ENCODE data around the gene RALY.

RALY gene

DNA sequence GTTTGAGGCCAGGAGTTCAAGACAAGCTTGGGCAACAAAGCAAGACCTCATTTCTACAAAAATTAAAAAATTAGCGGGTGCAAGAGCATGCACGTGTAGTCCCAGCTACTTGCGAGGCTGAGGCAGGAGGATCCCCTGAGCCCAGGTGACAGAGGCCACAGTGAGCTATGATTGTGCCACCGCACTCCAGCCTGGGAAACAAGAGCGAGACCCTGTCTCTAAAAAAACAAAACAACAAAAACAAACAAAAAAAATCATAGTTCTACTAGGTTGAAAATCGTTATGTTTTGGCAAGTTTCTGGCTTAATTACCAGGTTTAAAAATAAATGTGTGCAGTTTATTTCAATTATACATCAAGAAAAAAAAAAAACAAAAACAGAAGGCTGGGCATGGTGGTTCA lies 115.7 kb downstream of the RALY start:
- no peak overlapping the region for H3K4me3 ChIP-seq (ENCODE audit: low read depth, low read length)
- TF ChIP-seq, protein P1, sequence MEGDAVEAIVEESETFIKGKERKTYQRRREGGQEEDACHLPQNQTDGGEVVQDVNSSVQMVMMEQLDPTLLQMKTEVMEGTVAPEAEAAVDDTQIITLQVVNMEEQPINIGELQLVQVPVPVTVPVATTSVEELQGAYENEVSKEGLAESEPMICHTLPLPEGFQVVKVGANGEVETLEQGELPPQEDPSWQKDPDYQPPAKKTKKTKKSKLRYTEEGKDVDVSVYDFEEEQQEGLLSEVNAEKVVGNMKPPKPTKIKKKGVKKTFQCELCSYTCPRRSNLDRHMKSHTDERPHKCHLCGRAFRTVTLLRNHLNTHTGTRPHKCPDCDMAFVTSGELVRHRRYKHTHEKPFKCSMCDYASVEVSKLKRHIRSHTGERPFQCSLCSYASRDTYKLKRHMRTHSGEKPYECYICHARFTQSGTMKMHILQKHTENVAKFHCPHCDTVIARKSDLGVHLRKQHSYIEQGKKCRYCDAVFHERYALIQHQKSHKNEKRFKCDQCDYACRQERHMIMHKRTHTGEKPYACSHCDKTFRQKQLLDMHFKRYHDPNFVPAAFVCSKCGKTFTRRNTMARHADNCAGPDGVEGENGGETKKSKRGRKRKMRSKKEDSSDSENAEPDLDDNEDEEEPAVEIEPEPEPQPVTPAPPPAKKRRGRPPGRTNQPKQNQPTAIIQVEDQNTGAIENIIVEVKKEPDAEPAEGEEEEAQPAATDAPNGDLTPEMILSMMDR (conservative IDR thresholded peaks at IDR 0.05; ENCODE audit: low read depth, low read length) = no peak
- no peak for DNase-seq (ENCODE audit: low read depth)

DNA sequence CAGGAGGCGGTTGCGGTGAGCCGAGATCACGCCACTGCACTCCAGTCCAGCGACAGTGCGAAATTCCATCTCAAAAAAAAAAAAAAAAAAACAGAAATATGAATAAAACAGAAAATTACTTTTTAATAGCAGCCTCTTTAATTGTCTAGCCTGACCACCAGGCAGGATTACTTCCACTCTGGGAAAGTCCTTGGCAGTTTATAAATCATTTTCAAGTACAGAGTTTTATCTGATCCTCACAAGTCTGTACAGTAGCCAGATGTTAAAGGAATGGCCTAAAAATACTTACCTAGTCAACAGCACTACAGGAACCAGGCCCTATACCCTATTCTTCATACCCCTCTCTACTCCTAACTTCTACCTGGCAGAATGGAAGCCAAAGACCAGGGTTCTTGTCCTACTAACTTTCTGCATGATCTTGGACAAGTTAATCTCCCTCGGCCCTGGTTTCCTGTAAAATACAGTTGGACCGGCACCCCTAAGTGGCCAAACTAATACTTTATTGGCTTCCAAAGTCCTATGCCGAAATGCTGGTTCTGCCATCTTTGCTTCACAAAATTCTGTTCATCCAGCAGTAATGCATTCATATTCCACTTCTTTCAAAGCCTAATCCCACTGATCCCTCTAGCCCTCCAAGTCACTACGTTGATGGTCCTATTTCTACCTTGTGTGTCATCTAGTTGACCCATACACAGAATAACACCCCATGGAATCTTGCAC lies 116.5 kb downstream of the RALY start:
- TF ChIP-seq, protein P1 (conservative IDR thresholded peaks at IDR 0.05; ENCODE audit: low read depth, low read length) = no peak
- peak overlapping the region; percentile 91 for H3K4me3 ChIP-seq (ENCODE audit: low read depth, low read length)
- no peak for DNase-seq (ENCODE audit: low read depth)

DNA sequence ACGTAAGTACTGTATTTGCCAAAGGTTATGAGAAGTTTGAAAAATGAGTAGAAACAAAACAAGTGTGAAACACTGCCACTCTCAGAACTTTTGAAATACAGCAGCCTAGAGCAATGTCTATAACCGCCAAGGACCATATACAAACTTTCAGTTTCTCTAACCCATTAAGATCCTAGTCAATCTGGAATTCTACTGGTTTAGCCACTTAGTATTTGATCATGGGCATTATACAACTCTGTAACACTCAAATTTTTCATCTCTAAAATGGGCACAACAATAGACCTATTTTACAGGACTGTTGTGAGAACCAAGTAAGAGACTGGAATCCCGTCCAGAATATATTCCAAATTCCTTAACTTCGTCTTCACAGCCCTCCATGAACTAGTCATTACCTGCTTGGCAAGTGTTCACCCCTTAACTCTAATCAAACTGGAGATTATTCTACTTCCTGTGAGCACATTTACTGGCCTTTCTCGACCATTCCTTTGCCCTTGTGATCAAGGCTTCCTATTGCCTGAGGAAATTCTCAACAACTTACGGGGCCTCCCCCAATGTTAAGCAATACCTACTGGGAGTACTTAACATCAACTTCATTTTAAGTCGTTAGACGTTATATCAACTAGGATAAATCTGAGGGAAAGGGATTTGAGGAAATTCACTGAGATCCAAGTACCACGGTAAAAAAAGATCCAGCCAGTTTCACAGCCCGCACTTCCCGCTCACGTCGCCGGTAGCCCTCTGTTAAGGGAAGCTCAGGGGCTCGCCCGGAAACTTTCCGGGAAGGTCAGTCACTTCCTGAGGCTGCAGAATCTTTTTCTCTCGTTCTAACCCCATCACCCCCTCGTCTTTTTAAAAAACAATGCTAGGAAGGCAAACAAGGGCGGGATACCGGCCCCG lies 117.3 kb downstream of the RALY start:
- DNase-seq (ENCODE audit: low read depth) = peak; percentile 89
- TF ChIP-seq, protein P1 (conservative IDR thresholded peaks at IDR 0.05; ENCODE audit: low read depth, low read length) = peak; percentile 14
- peak overlapping the region; percentile 91 for H3K4me3 ChIP-seq (ENCODE audit: low read depth, low read length)

DNA sequence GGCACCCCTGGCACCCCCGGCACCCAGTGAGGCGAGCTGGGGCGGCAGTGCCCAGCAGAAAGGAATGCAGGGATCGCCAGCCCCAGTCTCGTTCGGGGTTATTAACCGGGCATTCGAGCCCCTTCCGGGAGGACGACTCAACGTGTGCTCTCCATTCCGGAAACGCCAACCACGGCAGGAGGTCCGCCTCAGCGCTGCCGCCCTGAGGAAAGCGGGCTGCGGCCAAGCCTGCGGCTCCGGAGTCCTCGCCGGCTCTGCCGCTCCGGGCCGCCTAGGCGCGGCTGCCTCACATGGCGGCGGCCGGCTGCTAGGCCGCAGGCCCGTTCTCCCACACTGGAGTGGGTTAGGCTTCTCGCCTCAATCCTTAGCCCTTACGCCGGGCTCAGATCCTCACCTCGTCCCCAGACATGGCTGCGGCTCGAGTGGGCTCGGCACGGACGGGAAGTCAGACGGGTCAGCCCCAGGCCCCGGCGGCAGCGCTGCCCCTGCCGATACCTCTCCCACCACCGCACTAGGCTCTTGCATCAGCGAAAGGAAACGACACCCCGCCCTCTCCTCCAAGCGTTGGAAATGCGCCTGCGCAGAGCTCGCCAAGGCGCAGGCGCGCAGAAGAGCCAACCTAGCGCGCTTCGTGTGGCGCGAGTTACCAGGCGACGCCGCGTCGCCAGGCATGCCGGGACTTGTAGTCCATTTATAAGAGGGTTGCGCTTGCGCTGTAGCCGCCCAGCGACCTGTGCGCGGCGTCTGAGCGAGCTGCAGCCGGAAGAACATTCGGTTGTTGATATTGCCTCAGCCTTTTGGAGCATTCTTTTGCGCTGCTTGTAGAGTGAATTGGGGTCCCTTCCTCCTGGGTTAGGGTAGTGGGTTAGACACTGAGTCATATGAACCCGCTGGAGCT lies 118.2 kb downstream of the RALY start, which contains the start of gene EIF2S2:
TSS of gene EIF2S2 (minus strand) at position 542 of the 898 bp plus-strand sequence. CDS start at position 409, 133 bp downstream.
- TF ChIP-seq, protein P1 (conservative IDR thresholded peaks at IDR 0.05; ENCODE audit: low read depth, low read length) = no peak
- peak within 1 kb of the TSS; percentile 91 for H3K4me3 ChIP-seq (ENCODE audit: low read depth, low read length)
- DNase-seq (ENCODE audit: low read depth) = peak; percentile 100

DNA sequence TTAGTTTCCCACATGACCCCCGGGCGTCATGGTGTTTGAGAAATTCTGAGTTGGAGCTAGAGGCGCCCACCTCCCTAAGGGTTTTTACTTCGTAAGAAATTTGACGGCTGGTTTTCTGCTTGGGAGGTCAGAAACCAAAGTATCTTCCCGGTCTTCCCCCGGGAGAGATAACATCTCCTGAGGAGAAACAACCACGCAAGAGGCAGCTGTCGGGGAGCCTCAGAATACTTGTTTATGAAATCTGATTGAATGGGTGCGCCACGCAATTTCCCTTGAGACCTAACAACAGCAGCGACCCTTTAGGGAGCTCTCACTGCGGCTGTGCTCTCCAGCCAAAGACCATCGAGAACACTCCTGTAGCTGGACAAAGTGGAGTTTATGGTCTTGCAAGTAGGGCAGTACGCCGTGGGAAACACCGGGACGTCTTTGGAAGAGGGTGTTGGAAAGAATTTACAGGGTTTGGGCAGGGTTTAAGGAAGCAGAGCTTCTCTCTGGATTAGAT lies 118.9 kb downstream of the RALY start:
- TF ChIP-seq, protein P1 (conservative IDR thresholded peaks at IDR 0.05; ENCODE audit: low read depth, low read length) = no peak
- H3K4me3 ChIP-seq (ENCODE audit: low read depth, low read length) = peak overlapping the region; percentile 91
- peak; percentile 66 for DNase-seq (ENCODE audit: low read depth)

DNA sequence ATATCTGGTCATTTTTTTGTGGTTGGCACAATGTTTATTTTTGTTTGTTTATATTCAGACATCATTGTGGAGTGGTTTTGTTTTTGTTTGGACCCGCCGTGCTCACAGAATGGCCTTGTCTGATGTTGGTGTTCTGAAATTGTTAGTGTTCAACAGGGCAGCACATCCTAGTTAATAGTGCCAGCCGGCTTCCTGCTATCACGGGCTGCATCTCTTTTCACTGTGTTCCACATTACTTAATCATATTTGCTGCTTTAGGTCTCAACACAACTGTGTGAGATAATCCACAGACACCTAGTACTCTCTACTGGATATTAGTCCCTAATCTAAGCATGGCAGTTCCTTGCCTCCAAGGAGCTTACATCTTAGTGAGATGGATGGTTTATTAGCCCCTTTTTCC lies 121.1 kb downstream of the RALY start:
- TF ChIP-seq, protein P1 (conservative IDR thresholded peaks at IDR 0.05; ENCODE audit: low read depth, low read length) = no peak
- H3K4me3 ChIP-seq (ENCODE audit: low read depth, low read length) = no peak overlapping the region
- DNase-seq (ENCODE audit: low read depth) = no peak

All from choroid plexus epithelial cell (primary cell).